ENCODE results near the gene CPE. TPM values are rescaled to one million over a fixed set of nuclear protein-coding genes. Genes with fewer than 3 reads are reported as not detected.

The CPE gene
- total RNA-seq, 3 donors from 2014 or later (not counting 1 experiment from before 2014, with no cell fraction given): not detected

DNA sequence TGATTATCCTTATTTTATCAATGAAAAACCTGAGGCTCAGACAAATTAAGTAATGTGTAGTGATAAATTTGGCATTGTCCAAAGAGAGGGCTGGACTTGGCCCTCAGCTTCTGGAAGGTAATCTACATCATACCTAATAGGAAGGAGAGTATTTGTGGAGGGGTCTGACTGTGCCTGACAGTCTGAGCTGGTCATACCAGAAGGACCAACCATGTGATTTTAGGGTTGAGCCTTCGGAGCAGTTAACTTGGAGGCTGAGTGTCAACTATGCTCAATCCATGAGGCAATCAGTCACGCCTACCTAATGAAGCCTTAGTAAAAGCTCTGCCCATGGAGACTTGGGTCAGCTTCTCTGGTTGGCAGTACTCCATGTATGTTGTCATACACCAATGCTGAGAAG is 136.4 kb downstream of the CPE start:
- Mint-ChIP-seq H3K4me1 (no peaks in the 10 kb centered on the region), H3K36me3 (no peaks in the 10 kb centered on the region), H3K4me3 (no peak overlapping the region), H3K27me3 (ENCODE audit: low read depth in 2 of 2) (no peaks in the 10 kb centered on the region), H3K27ac (no peak overlapping the region), H3K9me3 (no peaks in the 10 kb centered on the region)
- H3K27ac ChIP-seq (ENCODE audit: low read length): no peak overlapping the region
- H3K27me3 ChIP-seq (ENCODE audit: control insufficient read depth, insufficient read depth, low read length): no peaks in the 10 kb centered on the region
- no peaks in the 10 kb centered on the region for H3K9me3 ChIP-seq (ENCODE audit: control insufficient read depth, insufficient read depth, low read length)
- no peak overlapping the region for H3K4me3 ChIP-seq (ENCODE audit: low read length)
- no peaks in the 10 kb centered on the region for H3K36me3 ChIP-seq (ENCODE audit: control insufficient read depth, insufficient read depth, low read length)
- no peak for DNase-seq
- ATAC-seq: no peak
- intact Hi-C loops (cut with micrococcal nuclease): no loop called here
- no peaks in the 10 kb centered on the region for H3K4me1 ChIP-seq (ENCODE audit: control insufficient read depth, insufficient read depth, low read length)
- TF ChIP-seq CTCF (IDR thresholded peaks at IDR 0.05): no peak
- 93% methylated on average over 2 of the region's 2 CpGs for WGBS (ENCODE audit: insufficient coverage)

- Mint-ChIP-seq H3K4me3 (no peak overlapping the region), H3K27ac (no peak overlapping the region), H3K9me3 (no peaks in the 10 kb centered on the region), H3K27me3 (ENCODE audit: low read depth in 2 of 2) (no peaks in the 10 kb centered on the region), H3K36me3 (no peaks in the 10 kb centered on the region), H3K4me1 (no peaks in the 10 kb centered on the region)
- no peaks in the 10 kb centered on the region for H3K4me1 ChIP-seq (ENCODE audit: control insufficient read depth, insufficient read depth, low read length)
- no peaks in the 10 kb centered on the region for H3K9me3 ChIP-seq (ENCODE audit: control insufficient read depth, insufficient read depth, low read length)
- H3K36me3 ChIP-seq (ENCODE audit: control insufficient read depth, insufficient read depth, low read length): no peaks in the 10 kb centered on the region
- DNase-seq: no peak
- TF ChIP-seq CTCF (IDR thresholded peaks at IDR 0.05): no peak
- H3K27me3 ChIP-seq (ENCODE audit: control insufficient read depth, insufficient read depth, low read length): no peaks in the 10 kb centered on the region
- ATAC-seq: no peak
- WGBS (ENCODE audit: insufficient coverage): 92% methylated on average over 6 of the region's 6 CpGs
- H3K4me3 ChIP-seq (ENCODE audit: low read length): no peak overlapping the region
- intact Hi-C loops (cut with micrococcal nuclease): no loop called here
- no peak overlapping the region for H3K27ac ChIP-seq (ENCODE audit: low read length)
Observed at GRCh38 chr4:165516281-165516833, 137.5 kb downstream of the CPE start.

DNA sequence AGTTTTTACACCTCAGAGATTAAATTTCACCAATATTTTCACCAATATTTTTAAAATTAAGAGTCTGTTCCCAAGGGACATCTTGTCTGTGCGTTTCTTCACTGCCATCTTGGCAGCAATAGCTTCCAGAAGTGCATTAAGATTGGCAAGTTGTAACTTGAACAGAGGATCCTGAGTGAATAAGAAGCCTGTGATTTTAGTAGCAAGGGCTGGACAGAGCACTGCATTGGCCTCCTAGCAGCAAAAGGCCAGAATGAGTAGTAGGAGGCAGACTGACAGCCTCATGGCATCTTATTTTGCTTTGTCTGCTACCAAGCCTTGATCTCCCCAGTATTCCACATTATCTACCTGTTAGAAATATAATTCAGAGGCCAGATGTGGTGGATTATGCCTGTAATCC is 138.4 kb downstream of the CPE start:
- ATAC-seq: no peak
- intact Hi-C loops (cut with micrococcal nuclease): no loop called here
- no peaks in the 10 kb centered on the region for H3K4me1 ChIP-seq (ENCODE audit: control insufficient read depth, insufficient read depth, low read length)

More for the DNA sequence above, 138.4 kb downstream of the CPE start:
- no peaks in the 10 kb centered on the region for H3K4me1 Mint-ChIP-seq
- no peaks in the 10 kb centered on the region for H3K9me3 ChIP-seq (ENCODE audit: control insufficient read depth, insufficient read depth, low read length)
- H3K27ac Mint-ChIP-seq: no peak overlapping the region
- DNase-seq: no peak
- H3K27me3 ChIP-seq (ENCODE audit: control insufficient read depth, insufficient read depth, low read length): no peaks in the 10 kb centered on the region
- no peak for TF ChIP-seq CTCF (IDR thresholded peaks at IDR 0.05)
- H3K27me3 Mint-ChIP-seq (ENCODE audit: low read depth in 2 of 2): no peaks in the 10 kb centered on the region
- H3K9me3 Mint-ChIP-seq: no peaks in the 10 kb centered on the region
- no peak overlapping the region for H3K27ac ChIP-seq (ENCODE audit: low read length)
- no peaks in the 10 kb centered on the region for H3K36me3 Mint-ChIP-seq
- no peaks in the 10 kb centered on the region for H3K36me3 ChIP-seq (ENCODE audit: control insufficient read depth, insufficient read depth, low read length)
- H3K4me3 Mint-ChIP-seq: no peak overlapping the region
- 76% methylated on average over 1 of the region's 1 CpG for WGBS (ENCODE audit: insufficient coverage)
- H3K4me3 ChIP-seq (ENCODE audit: low read length): no peak overlapping the region

All from natural killer cell (primary cell).